NCI-H1694 treated with DMSO at 0.1 percent for 48 hours (cell line): Measurements from ENCODE around the gene IL1R2.

ENCODE experiments used
- DNase-seq: peaks from one replicate; lab custom pipeline; 2025; lab: John Stamatoyannopoulos, UW

The IL1R2 gene

DNA sequence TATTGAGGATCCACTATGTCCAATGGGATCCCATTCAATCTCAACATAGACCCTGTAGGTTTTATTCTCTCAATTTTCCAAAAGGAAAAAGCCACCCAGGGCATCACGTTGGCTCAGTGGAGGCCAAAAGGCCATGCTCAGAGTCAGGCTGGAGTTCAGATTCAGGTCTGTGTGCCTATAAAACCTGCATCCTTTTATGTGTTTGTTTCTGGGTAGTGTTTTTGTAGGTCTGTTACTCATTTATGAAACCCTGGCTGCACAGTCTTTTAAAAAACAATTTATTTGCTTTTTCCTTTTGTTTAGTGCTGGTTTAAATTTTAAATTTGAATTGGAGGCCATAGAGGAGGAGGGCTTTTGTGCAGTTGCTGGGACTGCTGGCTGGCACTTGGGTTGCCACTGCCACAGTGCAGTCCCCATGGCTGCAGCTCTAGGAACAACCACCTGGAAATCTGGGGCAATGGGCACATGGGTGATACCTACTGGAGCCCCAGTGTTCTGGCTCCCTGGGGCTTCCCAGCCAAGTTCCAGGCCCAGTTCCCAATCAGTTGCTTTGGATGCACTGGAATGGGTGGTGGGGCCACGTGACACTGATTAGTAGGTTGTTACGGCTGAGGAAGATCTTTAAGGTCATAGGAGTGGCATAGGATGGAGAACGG, 31.3 kb downstream of the IL1R2 start:
- no peak for DNase-seq

DNA sequence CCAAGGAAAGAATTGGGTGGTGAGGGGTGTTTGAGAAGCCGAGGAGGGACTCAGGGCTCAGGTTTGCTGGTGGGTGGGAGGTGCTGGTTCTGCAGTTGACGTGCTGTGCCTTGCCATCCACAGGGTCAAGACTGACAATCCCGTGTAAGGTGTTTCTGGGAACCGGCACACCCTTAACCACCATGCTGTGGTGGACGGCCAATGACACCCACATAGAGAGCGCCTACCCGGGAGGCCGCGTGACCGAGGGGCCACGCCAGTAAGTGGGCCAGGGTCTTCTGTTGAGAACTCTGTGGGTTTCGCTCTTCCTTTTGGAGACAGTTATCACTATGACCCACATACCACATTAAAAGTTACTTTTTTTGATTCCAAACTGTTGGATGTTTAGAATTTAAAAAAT, 32.6 kb downstream of the IL1R2 start:
- no peak for DNase-seq

DNA sequence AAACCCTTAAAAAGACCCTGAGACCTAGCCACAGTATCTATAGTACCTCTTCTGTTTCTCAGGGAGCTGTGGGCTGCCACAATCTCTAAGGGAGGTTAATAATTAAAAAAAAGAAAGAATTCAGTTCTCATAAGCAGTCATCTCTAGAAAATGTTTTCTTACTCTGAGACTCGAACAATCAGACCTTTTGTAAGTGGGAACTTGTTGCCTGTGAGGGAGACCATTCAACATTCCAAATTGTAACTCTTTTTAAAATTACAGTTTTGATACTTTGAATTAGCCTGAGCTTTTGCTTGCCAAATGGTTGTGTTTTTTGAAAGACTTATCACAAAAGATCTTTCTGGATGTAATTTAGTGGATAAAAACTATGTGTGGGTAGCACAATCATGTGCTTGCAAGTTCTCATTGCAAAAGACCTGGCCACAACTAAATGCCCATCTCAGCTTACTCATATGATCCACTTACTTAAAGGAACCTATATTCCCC, 33.3 kb downstream of the IL1R2 start:
- no peak for DNase-seq

DNA sequence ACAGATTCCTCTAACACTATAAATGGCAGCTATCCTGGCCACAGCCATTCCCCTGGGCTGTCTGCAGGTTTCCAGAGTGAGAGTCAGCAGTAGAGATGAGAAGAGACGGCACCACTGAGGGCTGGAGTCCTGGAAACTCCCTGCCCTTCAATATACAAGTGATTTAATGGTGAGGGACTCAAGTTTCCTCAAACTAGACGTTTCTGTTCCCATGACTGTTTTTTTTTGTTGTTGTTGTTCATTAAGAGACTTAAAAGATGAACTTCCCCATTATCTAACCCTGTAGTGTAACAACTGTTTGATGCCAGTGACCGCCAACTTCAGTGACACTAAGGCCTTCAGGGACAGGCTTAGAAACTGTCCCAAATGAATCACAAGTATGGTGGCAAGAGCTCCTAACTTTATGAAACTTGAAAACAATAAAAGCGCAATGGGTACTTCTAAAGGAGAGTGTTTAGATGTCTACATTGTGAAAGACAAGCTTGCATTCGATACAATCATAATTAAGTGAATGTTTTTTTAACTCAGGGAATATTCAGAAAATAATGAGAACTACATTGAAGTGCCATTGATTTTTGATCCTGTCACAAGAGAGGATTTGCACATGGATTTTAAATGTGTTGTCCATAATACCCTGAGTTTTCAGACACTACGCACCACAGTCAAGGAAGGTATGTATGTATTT, 34.0 kb downstream of the IL1R2 start:
- DNase-seq = no peak

- no peak for DNase-seq
Measured at GRCh38 chr2:102027036-102027980, 35.5 kb downstream of the IL1R2 start.

GRCh38 chr2:102028470-102028869, 36.7 kb downstream of the IL1R2 start:
- no peak for DNase-seq

DNA sequence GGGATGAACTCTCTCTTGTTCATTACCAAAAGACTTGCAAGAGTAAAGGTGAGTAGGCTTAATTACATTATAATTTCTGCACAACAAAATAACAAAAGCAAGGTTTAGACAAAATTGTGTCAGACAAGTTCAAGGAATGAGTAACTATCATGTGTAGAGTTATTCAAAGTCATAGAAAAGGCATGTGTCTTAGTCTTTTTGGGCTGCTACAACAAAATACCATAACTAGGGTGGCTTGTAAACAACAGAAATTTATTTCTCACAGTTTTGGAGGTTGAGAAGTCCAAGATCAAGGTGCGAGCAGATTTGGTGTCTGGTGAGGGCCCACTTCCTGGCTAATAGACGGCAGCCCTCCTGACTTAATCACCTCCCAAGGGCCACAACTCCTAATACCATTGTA, 37.6 kb downstream of the IL1R2 start:
- DNase-seq = no peak

GRCh38 chr2:102029952-102030351, 38.2 kb downstream of the IL1R2 start:
- no peak for DNase-seq

GRCh38 chr2:102030502-102030854, 38.7 kb downstream of the IL1R2 start:
- DNase-seq = no peak

GRCh38 chr2:102030855-102031527, 39.2 kb downstream of the IL1R2 start:
- DNase-seq = no peak

GRCh38 chr2:102032368-102033030, 40.7 kb downstream of the IL1R2 start:
- DNase-seq = no peak

DNA sequence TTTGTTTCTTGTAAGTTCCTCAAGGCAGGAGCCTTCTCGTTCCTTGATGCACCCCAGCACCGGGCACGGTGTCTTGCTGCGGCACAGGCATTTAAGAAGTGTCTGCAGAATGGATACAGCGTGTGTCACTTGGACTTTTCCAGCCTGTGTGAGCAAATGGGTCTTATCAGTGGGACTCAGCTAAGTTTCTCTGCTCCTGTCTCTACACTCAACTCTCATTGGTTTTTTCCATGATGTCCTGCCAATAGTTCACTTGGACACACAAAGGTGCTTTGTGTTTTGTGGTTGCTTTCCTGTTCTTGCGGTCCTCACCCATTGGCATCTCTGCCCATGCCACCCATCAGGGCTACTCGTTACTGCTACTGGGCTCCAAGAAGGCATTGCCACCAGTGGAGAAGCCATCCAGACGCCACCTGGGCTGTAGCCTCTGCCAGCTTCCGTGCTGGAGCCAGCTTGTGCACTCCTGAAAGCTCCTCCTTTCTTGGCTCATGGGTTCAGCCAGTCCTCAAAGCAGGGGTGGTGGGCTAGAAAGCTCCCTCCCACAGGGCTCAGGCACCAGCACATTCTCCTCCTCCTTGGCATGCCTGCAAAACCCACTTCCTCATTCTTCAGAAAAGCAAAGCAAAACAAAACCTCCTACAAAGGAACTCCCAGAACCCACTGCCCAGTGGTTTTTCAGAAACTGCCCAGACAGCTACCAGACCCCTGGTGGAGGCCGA, 41.4 kb downstream of the IL1R2 start:
- no peak for DNase-seq

- DNase-seq = no peak
Measured at GRCh38 chr2:102033750-102034682, 42.3 kb downstream of the IL1R2 start.

DNA sequence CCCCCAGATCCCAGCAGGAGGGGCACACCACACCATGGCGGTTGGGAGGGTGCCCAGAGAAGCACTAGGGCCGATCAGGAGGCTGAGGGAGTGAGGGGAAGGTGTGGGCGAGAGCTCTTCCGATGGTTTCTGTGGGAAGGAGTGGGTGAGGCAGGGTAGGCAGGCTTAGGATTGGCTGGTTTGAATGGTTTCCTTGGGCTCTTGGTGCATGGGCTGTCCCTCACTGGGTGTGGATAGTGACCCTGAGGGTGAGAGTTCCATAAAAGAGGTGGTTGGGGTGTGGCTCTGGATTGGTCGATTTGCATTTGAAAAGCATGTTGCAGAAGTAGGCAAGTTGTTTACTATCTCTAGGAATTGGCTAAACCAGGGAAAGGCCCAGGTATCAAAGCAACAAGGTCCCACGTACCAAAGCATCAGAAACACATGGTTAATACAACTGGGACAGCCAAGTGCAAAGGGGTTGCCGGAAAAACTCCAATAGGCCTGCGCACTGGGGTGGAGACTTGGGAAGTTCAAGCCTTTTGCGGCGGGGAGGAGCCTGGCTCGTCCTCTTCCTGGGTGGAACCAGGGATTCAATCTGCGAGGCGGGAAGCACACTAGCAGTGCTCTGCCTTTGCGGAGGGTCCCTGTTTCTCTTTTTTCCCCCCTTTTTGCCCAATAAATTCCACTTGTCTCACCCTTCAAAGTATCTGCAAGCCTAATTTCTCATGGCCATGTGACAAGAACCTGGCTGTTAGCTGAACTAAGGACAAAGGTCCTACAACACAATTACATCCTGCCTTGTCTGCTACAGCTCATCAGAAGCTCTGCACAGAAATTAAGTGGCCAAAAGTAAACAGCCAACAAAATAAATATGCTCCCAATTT, 43.2 kb downstream of the IL1R2 start:
- no peak for DNase-seq

DNA sequence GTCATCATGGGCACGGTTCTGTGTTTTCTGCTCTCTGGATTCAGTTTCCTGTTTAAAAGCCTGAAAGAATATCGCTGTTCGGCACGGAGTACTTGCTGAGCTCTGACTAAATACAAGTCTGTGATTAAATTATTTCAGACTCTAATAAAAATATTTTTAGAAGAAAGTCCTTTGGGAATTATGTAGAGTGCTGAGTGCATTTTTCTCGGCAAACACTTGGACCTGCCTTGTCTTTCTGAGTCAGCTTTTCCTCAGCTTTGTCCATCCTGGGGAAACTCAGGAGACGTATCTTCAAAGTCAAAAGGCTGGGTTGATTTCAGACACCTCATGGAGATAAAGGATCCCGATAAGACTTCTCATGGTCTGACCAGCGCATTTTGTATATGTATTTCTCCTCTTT, 45.9 kb downstream of the IL1R2 start:
- DNase-seq = no peak

DNA sequence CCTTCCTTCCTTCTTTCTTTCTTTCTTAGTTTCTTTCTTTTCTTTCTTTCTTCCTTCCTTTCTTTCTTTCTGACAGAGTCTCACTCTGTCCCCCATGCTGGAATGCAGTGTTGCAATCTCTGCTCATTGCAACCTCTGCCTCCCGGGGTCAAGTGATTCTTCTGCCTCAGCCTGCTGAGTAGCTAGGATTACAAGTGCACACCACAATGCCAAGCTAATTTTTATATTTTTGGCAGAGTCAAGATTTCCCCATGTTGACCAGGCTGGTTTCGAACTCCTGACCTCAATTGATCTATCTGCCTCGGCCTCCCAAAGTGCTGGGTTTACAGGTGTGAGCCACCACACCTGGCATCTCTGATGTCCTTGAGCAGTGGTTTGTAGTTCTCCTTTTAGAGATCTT, 48.5 kb downstream of the IL1R2 start:
- DNase-seq = no peak

DNA sequence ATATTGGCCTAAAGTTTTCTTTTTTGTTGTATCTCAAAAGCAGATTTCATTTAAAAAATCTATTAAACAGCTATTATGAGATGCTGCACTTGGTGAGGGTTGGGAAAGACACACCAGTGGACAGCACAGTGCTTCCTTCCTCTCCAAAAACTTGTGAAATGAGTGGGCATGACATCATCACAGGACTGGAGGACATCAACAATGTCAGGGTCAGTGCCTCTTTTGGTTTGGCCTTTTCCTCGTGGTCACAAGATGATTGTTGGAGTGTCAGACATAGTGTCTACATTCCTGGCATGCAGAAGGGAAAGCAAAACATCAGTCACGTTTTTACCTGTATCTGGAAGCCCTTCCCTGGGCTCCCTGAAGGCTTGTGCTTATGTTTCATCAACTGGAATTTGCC, 49.6 kb downstream of the IL1R2 start:
- DNase-seq = no peak

- no peak for DNase-seq
Measured at GRCh38 chr2:102042196-102043081, 50.7 kb downstream of the IL1R2 start.
